Activated CD8-positive, alpha-beta memory T cell treated with anti-CD3 and anti-CD28 coated beads, Interleukin-2, amount 10 ng/mL, durations not matched to agents 7 days and 5 days (primary cell): ENCODE data around the gene SPATA31E1. TPM values are rescaled to one million over a fixed set of nuclear protein-coding genes. Genes with fewer than 3 reads are reported as not detected.

Experiments used
- ATAC-seq: fragments of 150-1000 bp; cut with Tn5 transposase; one replicate; pipeline ENCODE4 v1.10.0; 2021; ENCODE audit warnings: moderate library complexity
- CTCF ChIA-PET: fragments of 350-600 bp; sonication (Branson Sonifier 250); formaldehyde crosslinking; loops from one replicate; lab custom pipeline; 2021; ENCODE audit warnings: antibody characterized with exemption; lab: Charles Lee
- DNase-seq: peaks from one replicate; pipeline ENCODE4 v3.0.0-alpha.2; 2020
- H3K27ac Mint-ChIP-seq: one replicate; pipeline ENCODE4 v1.8.0; 2021; ENCODE audit warnings: mild to moderate bottlenecking, mixed read lengths
- H3K27me3 Mint-ChIP-seq: one replicate; pipeline ENCODE4 v1.8.0; 2021; ENCODE audit warnings: mixed read lengths
- H3K36me3 Mint-ChIP-seq: one replicate; pipeline ENCODE4 v1.8.0; 2021; ENCODE audit warnings: mild to moderate bottlenecking, mixed read lengths
- H3K4me1 Mint-ChIP-seq: one replicate; pipeline ENCODE4 v1.8.0; 2021; ENCODE audit warnings: mixed read lengths
- H3K4me3 Mint-ChIP-seq: one replicate; pipeline ENCODE4 v1.8.0; 2021; ENCODE audit warnings: mild to moderate bottlenecking, moderate library complexity, mixed read lengths
- H3K9me3 Mint-ChIP-seq: one replicate; pipeline ENCODE4 v1.8.0; 2022; ENCODE audit warnings: low read depth, mixed read lengths
- total RNA-seq, 2 experiments: library from RNA; stranded (reverse); gene quantifications; one replicate each; pipeline ENCODE4 v1.2.3, GENCODE V29; 2021

The SPATA31E1 gene
- total RNA-seq, 2 experiments from 2014 or later: not detected

- Mint-ChIP-seq H3K9me3 (peaks cover 7% of the 10 kb centered on the region), H3K27me3 (no peaks in the 10 kb centered on the region), H3K27ac (no peak overlapping the region), H3K4me1 (no peaks in the 10 kb centered on the region), H3K36me3 (no peaks in the 10 kb centered on the region), H3K4me3 (no peak overlapping the region)
- ATAC-seq (peak; percentile 36), DNase-seq (no peak)
- CTCF ChIA-PET: no interaction called here
Observed at GRCh38 chr9:87869082-87869481, 13.6 kb upstream of the SPATA31E1 start.

GRCh38 chr9:87871425-87872078, 11.1 kb upstream of the SPATA31E1 start:
- H3K9me3 Mint-ChIP-seq: peaks cover 7% of the 10 kb centered on the region
- H3K36me3 Mint-ChIP-seq: no peaks in the 10 kb centered on the region
- no peaks in the 10 kb centered on the region for H3K4me1 Mint-ChIP-seq
- DNase-seq: no peak
- H3K4me3 Mint-ChIP-seq: no peak overlapping the region
- no peak overlapping the region for H3K27ac Mint-ChIP-seq
- no peak for ATAC-seq
- CTCF ChIA-PET: no interaction called here
- H3K27me3 Mint-ChIP-seq: no peaks in the 10 kb centered on the region

DNA sequence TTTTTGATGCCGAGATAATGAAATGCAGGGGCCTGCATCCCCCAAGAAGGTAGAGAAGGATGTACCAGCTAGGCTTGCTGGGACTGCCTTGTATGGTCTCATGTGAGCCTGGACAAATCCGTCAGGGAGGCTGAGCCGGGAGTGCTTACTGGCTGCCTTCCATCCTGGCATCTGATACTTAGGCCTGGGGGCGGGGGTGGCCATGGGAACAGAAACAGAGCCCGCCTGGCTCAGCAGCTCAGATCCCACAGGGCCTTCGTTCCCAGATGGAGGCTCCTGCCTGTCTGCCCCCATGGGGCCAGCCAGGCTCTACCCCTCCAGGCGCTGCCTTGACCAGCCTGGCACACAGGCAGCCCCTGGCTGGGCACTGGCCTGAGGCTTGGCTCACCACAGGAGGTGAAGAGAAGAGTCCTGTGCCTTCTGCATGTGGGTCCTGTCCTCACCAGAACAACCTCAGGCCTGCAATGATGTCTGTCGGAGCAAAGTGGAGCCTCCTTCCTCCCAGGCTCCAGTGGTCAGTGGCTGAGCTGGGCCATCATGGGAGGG, 10.5 kb upstream of the SPATA31E1 start:
- Mint-ChIP-seq H3K4me1 (no peaks in the 10 kb centered on the region), H3K36me3 (no peaks in the 10 kb centered on the region), H3K9me3 (peaks cover 7% of the 10 kb centered on the region), H3K4me3 (no peak overlapping the region), H3K27ac (no peak overlapping the region), H3K27me3 (no peaks in the 10 kb centered on the region)
- no peak for DNase-seq
- no peak for ATAC-seq
- CTCF ChIA-PET: no interaction called here

- Mint-ChIP-seq H3K4me1 (no peaks in the 10 kb centered on the region), H3K27me3 (no peaks in the 10 kb centered on the region), H3K4me3 (no peak overlapping the region), H3K27ac (no peak overlapping the region), H3K9me3 (peaks cover 7% of the 10 kb centered on the region), H3K36me3 (no peaks in the 10 kb centered on the region)
- no peak for ATAC-seq
- no peak for DNase-seq
- CTCF ChIA-PET: no interaction called here
Observed at GRCh38 chr9:87873607-87874303, 8.9 kb upstream of the SPATA31E1 start.

DNA sequence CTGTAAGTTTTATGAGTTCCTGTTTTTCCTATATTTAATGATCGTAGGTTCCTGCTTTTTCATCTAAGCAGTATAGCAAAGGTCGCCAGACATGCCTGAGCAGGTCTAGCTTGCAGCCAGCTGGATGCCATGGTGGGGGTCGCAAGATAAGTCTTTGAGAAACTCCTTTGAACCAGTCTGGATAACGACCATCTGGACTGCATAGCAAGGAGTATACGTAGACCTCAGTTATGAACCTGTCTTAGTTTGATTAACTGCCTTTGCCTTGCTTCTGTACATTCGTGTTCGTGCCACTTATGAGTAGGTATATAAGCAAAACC, 8.4 kb upstream of the SPATA31E1 start:
- H3K27ac Mint-ChIP-seq: no peak overlapping the region
- no peaks in the 10 kb centered on the region for H3K27me3 Mint-ChIP-seq
- no peaks in the 10 kb centered on the region for H3K4me1 Mint-ChIP-seq
- H3K36me3 Mint-ChIP-seq: no peaks in the 10 kb centered on the region
- H3K9me3 Mint-ChIP-seq: peaks cover 7% of the 10 kb centered on the region
- no peak overlapping the region for H3K4me3 Mint-ChIP-seq
- CTCF ChIA-PET: no interaction called here
- ATAC-seq: no peak
- no peak for DNase-seq

DNA sequence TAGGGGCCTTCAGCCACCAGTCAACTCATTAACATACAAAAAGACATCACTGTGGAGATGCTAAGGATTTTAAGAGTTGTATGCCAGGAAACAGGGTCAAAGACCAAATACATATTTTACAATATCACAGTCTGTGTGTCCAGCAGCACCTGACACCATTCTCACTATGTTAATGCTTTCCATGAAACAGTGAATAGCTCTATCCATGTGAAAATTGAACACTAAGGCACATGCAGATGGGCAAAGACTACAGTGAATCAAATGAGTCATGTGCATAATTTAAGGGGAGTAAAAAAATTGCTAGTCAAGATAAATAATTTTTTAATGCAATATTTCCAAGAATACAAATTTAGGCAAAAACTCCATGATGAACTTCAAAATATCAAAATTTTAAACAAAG, 7.6 kb upstream of the SPATA31E1 start:
- no peaks in the 10 kb centered on the region for H3K36me3 Mint-ChIP-seq
- CTCF ChIA-PET: no interaction called here
- no peak overlapping the region for H3K4me3 Mint-ChIP-seq
- H3K27me3 Mint-ChIP-seq: no peaks in the 10 kb centered on the region
- no peak overlapping the region for H3K27ac Mint-ChIP-seq
- no peak for ATAC-seq
- no peak for DNase-seq
- H3K9me3 Mint-ChIP-seq: no peaks in the 10 kb centered on the region
- no peaks in the 10 kb centered on the region for H3K4me1 Mint-ChIP-seq

DNA sequence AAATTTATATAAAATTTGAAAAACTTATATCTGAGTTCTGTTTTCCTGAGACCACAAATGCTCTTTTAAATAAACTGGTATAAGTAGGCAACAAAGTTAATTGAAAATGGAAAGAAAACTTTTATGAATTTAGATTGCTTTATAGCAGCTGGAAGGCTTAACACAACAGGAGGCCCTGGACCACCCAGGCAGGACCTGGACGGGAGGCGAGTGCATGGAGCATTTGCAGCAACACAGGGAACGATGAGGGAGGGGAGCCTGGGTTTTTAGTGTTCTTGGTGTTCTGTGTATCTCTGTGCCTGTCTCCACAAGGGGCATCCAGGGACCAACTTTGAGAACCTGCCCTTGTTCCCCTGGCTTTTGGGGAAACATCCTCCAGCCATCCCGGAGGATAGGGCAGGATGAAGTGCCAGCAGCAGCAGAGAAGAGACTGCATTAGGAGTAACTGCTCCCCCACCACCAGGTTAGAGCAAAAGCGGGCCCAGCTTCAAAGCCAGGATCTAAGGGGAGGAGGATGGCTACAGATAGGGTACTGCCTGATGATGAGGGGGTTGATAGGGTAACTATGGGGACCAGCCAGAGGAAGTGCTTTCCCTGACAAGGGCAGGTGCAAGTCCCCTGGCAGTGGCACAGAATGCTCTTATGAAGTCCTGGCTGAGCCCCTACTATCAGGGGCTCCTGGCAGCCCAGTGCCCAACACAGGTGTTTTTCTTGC, 6.7 kb upstream of the SPATA31E1 start:
- H3K27ac Mint-ChIP-seq: no peak overlapping the region
- ATAC-seq: no peak
- no peaks in the 10 kb centered on the region for H3K4me1 Mint-ChIP-seq
- no peaks in the 10 kb centered on the region for H3K36me3 Mint-ChIP-seq
- no peak for DNase-seq
- no peaks in the 10 kb centered on the region for H3K9me3 Mint-ChIP-seq
- CTCF ChIA-PET: no interaction called here
- no peaks in the 10 kb centered on the region for H3K27me3 Mint-ChIP-seq
- H3K4me3 Mint-ChIP-seq: no peak overlapping the region

- no peak overlapping the region for H3K4me3 Mint-ChIP-seq
- CTCF ChIA-PET: no interaction called here
- no peak for DNase-seq
- no peaks in the 10 kb centered on the region for H3K36me3 Mint-ChIP-seq
- H3K9me3 Mint-ChIP-seq: no peaks in the 10 kb centered on the region
- H3K4me1 Mint-ChIP-seq: no peaks in the 10 kb centered on the region
- no peak for ATAC-seq
- H3K27me3 Mint-ChIP-seq: no peaks in the 10 kb centered on the region
- H3K27ac Mint-ChIP-seq: no peak overlapping the region
Observed at GRCh38 chr9:87876708-87877107, 6.0 kb upstream of the SPATA31E1 start.

DNA sequence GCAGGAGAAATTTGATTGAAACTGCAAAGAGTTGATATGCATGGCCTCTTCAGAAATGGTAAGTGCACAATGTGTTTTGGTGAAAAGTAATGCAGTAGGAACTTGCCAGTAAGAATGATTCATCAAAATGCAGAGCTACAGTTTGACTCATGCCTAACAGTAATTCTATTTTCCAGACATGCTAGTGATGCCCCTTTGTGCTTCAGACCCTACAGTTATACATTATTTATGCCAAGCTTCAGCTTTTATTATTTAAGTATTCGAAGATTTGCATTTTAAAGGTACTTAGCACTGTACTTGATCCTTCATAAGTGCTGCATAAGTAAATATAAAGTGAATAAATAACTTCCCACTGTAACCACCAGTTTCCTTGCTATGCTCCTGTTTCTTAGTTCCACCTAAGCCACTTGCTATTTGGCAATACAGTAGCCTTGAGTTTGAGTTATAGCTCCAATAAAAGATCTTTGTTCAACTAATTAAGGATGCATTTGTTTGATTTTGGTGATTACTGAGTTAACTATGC, 3.6 kb upstream of the SPATA31E1 start:
- Mint-ChIP-seq H3K4me1 (no peaks in the 10 kb centered on the region), H3K27ac (no peak overlapping the region), H3K36me3 (no peaks in the 10 kb centered on the region), H3K27me3 (no peaks in the 10 kb centered on the region), H3K4me3 (no peak overlapping the region), H3K9me3 (no peaks in the 10 kb centered on the region)
- no peak for ATAC-seq
- CTCF ChIA-PET: no interaction called here
- DNase-seq: no peak

- H3K36me3 Mint-ChIP-seq: no peaks in the 10 kb centered on the region
- H3K27me3 Mint-ChIP-seq: no peaks in the 10 kb centered on the region
- H3K27ac Mint-ChIP-seq: no peak overlapping the region
- no peaks in the 10 kb centered on the region for H3K9me3 Mint-ChIP-seq
- no peak overlapping the region for H3K4me3 Mint-ChIP-seq
- H3K4me1 Mint-ChIP-seq: no peaks in the 10 kb centered on the region
- no peak for DNase-seq
- ATAC-seq: no peak
- CTCF ChIA-PET: no interaction called here
Observed at GRCh38 chr9:87880116-87880515, 2.6 kb upstream of the SPATA31E1 start.

GRCh38 chr9:87880683-87881082, 2.0 kb upstream of the SPATA31E1 start:
- CTCF ChIA-PET: no interaction called here
- Mint-ChIP-seq H3K27ac (no peak overlapping the region), H3K36me3 (no peaks in the 10 kb centered on the region), H3K4me1 (no peaks in the 10 kb centered on the region), H3K4me3 (no peak overlapping the region), H3K9me3 (no peaks in the 10 kb centered on the region), H3K27me3 (no peaks in the 10 kb centered on the region)
- DNase-seq (no peak), ATAC-seq (no peak)

DNA sequence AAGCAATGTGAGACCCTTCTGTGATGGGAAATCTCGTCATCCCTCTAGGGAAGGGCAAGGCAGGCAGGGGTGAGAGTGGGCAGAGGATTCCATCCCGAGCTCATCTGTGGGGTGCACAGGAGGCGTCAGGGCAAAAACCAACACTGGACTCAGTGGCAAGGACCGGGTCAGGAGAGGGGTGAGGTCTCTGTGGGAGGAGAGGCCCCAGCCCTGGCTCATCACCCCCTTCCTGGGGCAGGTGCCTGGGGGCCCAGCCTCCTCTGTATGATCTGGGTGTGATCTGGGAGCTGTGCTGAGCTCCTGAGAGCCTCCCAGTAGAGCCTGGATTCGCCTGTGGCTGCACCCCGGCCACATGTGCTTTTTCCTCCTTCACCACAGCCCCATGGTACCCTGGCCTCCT, 597 bp downstream of the SPATA31E1 start:
- Mint-ChIP-seq H3K4me3 (no peak overlapping the region), H3K9me3 (no peaks in the 10 kb centered on the region), H3K27me3 (no peaks in the 10 kb centered on the region), H3K36me3 (no peaks in the 10 kb centered on the region), H3K27ac (no peak overlapping the region), H3K4me1 (no peaks in the 10 kb centered on the region)
- no peak for ATAC-seq
- CTCF ChIA-PET: no interaction called here
- DNase-seq: no peak

DNA sequence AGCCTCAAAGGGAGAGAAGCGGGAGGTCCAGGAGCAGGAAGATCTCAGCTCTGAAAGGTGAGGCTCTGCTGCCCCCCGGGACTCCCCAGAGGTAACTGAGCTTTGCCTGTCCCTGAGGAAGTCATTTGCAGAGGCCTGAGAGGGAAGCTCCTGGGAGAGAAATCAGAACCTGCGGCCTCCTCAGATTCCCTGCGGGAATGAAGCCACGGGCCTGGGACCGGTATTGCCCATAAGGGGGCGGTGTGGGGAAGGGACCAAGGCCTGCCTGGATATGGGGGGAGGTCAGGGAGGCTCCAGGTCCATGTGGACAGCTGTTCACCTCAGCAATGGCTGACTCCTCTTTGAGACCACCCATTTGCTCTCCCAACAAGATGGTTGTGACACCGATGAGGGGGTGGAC, 1.3 kb downstream of the SPATA31E1 start:
- no peaks in the 10 kb centered on the region for H3K9me3 Mint-ChIP-seq
- H3K27ac Mint-ChIP-seq: no peak overlapping the region
- H3K27me3 Mint-ChIP-seq: no peaks in the 10 kb centered on the region
- ATAC-seq: no peak
- no peaks in the 10 kb centered on the region for H3K4me1 Mint-ChIP-seq
- CTCF ChIA-PET: no interaction called here
- H3K36me3 Mint-ChIP-seq: no peaks in the 10 kb centered on the region
- no peak overlapping the region for H3K4me3 Mint-ChIP-seq
- DNase-seq: no peak
